HL-60 (cell line): Measurements from ENCODE around the gene SNRNP40.

Experiments
- DNase-seq, 2 experiments: peaks; one replicate each; pipeline ENCODE4 v3.0.0-alpha.2; 2010 to 2020; ENCODE audit warnings: low read depth in 1 of 2, low spot score in 1 of 2
- H3K27ac ChIP-seq: fragments of 250-450 bp; sonication (Bioruptor Pico); replicated peaks from 2 replicates; pipeline ENCODE4 v1.5.1; 2020; ENCODE audit warnings: mild to moderate bottlenecking, moderate library complexity
- H3K27me3 ChIP-seq: fragments of 250-450 bp; sonication (Bioruptor Pico); 2 replicates; pipeline ENCODE4 v1.5.1; 2021; ENCODE audit warnings: mild to moderate bottlenecking, moderate library complexity; ENCODE audit not compliant: insufficient read depth, poor library complexity, severe bottlenecking
- H3K4me3 ChIP-seq: replicated peaks from 2 replicates; pipeline ENCODE4 v1.5.1; 2011; ENCODE audit warnings: mild to moderate bottlenecking, control low read depth, low read length; ENCODE audit not compliant: insufficient read depth
- GABPA ChIP-seq: IDR thresholded peaks from 2 replicates; pipeline ENCODE4 v1.6.1; 2012; ENCODE audit warnings: low read depth
- POLR2AphosphoS5 ChIP-seq: IDR thresholded peaks from 2 replicates; pipeline ENCODE4 v1.6.1; 2012; ENCODE audit warnings: low read depth
- SPI1 ChIP-seq: IDR thresholded peaks from 2 replicates; pipeline ENCODE4 v1.6.1; 2012; ENCODE audit warnings: low read depth, mild to moderate bottlenecking, borderline replicate concordance
- TF ChIP-seq, protein P1 (sequence below): IDR thresholded peaks from 2 replicates; pipeline ENCODE4 v1.6.1; 2012; ENCODE audit warnings: low read depth; ENCODE audit not compliant: insufficient replicate concordance
- TF ChIP-seq, protein P2 (sequence below): IDR thresholded peaks from one replicate; pipeline ENCODE4 v1.5.1; 2011; ENCODE audit warnings: low read length, control low read depth, inconsistent platforms; ENCODE audit not compliant: insufficient read depth

The SNRNP40 gene

DNA sequence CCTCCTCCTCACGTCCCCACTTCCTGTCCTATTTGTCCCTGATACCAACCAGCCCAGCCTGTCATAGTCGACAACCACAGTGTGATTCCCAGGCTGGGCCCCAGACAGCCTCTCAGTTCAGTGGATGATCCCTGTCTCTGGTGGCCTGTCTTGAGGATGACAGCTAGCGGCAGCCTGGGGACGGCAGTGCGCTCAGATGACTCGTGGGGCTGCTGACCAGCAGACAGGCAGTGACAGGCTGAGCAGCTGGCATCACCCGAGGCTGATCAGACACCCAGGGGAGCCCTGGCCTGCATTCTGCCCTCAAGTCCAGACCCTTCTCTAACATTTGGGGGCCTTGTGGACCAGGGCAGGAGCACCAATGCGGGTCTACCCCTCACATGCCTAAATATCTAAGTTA is 77.9 kb downstream of the SNRNP40 start:
- TF ChIP-seq SPI1 (no peak), GABPA (no peak), POLR2AphosphoS5 (no peak)
- TF ChIP-seq, protein P1, sequence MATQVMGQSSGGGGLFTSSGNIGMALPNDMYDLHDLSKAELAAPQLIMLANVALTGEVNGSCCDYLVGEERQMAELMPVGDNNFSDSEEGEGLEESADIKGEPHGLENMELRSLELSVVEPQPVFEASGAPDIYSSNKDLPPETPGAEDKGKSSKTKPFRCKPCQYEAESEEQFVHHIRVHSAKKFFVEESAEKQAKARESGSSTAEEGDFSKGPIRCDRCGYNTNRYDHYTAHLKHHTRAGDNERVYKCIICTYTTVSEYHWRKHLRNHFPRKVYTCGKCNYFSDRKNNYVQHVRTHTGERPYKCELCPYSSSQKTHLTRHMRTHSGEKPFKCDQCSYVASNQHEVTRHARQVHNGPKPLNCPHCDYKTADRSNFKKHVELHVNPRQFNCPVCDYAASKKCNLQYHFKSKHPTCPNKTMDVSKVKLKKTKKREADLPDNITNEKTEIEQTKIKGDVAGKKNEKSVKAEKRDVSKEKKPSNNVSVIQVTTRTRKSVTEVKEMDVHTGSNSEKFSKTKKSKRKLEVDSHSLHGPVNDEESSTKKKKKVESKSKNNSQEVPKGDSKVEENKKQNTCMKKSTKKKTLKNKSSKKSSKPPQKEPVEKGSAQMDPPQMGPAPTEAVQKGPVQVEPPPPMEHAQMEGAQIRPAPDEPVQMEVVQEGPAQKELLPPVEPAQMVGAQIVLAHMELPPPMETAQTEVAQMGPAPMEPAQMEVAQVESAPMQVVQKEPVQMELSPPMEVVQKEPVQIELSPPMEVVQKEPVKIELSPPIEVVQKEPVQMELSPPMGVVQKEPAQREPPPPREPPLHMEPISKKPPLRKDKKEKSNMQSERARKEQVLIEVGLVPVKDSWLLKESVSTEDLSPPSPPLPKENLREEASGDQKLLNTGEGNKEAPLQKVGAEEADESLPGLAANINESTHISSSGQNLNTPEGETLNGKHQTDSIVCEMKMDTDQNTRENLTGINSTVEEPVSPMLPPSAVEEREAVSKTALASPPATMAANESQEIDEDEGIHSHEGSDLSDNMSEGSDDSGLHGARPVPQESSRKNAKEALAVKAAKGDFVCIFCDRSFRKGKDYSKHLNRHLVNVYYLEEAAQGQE, result no peak
- TF ChIP-seq, protein P2, sequence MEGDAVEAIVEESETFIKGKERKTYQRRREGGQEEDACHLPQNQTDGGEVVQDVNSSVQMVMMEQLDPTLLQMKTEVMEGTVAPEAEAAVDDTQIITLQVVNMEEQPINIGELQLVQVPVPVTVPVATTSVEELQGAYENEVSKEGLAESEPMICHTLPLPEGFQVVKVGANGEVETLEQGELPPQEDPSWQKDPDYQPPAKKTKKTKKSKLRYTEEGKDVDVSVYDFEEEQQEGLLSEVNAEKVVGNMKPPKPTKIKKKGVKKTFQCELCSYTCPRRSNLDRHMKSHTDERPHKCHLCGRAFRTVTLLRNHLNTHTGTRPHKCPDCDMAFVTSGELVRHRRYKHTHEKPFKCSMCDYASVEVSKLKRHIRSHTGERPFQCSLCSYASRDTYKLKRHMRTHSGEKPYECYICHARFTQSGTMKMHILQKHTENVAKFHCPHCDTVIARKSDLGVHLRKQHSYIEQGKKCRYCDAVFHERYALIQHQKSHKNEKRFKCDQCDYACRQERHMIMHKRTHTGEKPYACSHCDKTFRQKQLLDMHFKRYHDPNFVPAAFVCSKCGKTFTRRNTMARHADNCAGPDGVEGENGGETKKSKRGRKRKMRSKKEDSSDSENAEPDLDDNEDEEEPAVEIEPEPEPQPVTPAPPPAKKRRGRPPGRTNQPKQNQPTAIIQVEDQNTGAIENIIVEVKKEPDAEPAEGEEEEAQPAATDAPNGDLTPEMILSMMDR, result no peak
- Histone ChIP-seq H3K27ac (no peak overlapping the region), H3K27me3 (no peaks in the 10 kb centered on the region), H3K4me3 (no peak overlapping the region)
- no peak for DNase-seq

DNA sequence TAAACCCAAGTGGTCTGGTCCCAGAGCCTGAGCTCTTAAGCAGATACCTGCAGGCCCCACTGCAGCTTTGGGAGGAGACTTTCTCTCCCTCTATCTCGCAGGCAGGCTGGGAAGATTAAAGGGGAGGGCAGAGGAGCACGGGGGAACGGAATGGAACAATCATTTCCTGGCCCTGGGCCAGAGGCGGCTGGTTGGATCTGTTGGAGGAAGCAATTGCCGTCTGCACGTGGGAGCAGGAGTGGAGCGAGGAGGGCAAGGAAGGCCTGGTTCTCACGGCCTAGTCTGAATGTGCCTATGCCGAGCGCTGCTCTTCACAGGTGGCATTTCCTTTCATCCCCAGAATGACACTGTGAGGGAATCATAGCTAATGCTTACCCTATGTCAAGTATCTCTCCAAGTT is 80.6 kb downstream of the SNRNP40 start:
- no peak for DNase-seq
- H3K27me3 ChIP-seq, result no peaks in the 10 kb centered on the region
- no peak overlapping the region for H3K27ac ChIP-seq
- H3K4me3 ChIP-seq, result no peak overlapping the region
- TF ChIP-seq, protein P2, result no peak
- TF ChIP-seq, protein P1, result no peak
- no peak for TF ChIP-seq GABPA
- TF ChIP-seq SPI1, result no peak
- TF ChIP-seq POLR2AphosphoS5, result no peak

DNA sequence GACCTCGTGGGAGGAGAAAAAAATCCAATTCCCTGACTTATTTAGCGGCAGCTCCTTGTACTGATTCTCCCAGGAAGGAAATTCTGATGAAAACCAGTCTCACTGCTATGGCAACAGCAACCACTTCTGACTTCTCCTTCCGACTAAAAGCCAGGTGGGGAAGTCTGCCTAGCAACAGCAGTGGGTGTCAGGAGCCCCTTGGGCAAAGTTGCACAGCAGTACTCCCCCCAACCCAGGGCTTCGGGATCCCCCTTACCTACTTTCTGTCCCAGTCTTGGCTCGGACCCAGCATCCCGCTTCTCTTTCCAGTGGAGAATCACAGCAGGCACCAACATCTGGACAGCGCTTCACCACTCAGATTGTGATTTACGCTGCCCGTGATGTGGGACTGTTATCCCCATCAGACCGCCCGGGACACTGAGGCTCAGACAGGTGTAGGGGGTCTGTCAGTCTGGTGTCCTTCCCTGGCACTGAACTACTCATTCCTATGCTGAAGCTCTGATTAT is 81.5 kb downstream of the SNRNP40 start:
- Histone ChIP-seq H3K4me3 (no peak overlapping the region), H3K27me3 (no peaks in the 10 kb centered on the region), H3K27ac (no peak overlapping the region)
- DNase-seq, result no peak
- TF ChIP-seq, protein P2, result no peak
- TF ChIP-seq, protein P1, result no peak
- TF ChIP-seq POLR2AphosphoS5 (no peak), GABPA (no peak), SPI1 (no peak)
